GM12878 (cell line): ENCODE data around the gene BEST3. TPM values are rescaled to one million over a fixed set of nuclear protein-coding genes. Genes with fewer than 3 reads are reported as not detected.

Source experiments
- ATAC-seq: fragments of 200-7000 bp; cut with Tn5 transposase; 3 replicates; pipeline ENCODE4 v1.9.1; 2020; ENCODE audit warnings: mild to moderate bottlenecking, moderate library complexity
- BruUV-seq: library from RNA; stranded (reverse); fragments of 400-500 nt; replicated peaks from 2 replicates; lab custom pipeline; 2021; lab: Mats Ljungman, UMichigan
- CTCF ChIA-PET: fragments of 300-600 bp; sonication (Branson Sonifier 250); formaldehyde crosslinking; extraction: SDS; loops from one replicate; lab custom pipeline; 2021; ENCODE audit warnings: inconsistent platforms; lab: Yijun Ruan, JAX
- POLR2A ChIA-PET: fragments of 350-600 bp; formaldehyde crosslinking; extraction: SDS; loops from one replicate; lab custom pipeline; 2021; ENCODE audit warnings: inconsistent platforms; lab: Charles Lee
- RAD21 ChIA-PET: fragments of 300-600 bp; sonication (Branson Sonifier 250); formaldehyde crosslinking; loops from one replicate; lab custom pipeline; 2023; ENCODE audit warnings: antibody characterized with exemption; ENCODE audit not compliant: unreplicated experiment; lab: Charles Lee
- SMC1A ChIA-PET: fragments of 300-600 bp; sonication (Branson Sonifier 250); formaldehyde crosslinking; loops from one replicate; lab custom pipeline; 2023; ENCODE audit not compliant: unreplicated experiment, uncharacterized antibody; lab: Charles Lee
- DNase-seq: peaks from one replicate; pipeline ENCODE4 v3.0.0-alpha.2; 2011; ENCODE audit warnings: low read depth, low spot score
- FAIRE-seq: peaks from 3 replicates; lab custom pipeline; 2011; peaks lifted over from hg19 to GRCh38; lab: Jason Lieb, UNC
- H2AFZ ChIP-seq: 2 replicates; pipeline ENCODE4 v1.6.0; 2011; ENCODE audit warnings: low read depth, low read length, control low read depth; ENCODE audit not compliant: control insufficient read depth
- H3K27ac ChIP-seq: 2 replicates; pipeline ENCODE4 v1.5.1; 2011; ENCODE audit warnings: control low read depth; ENCODE audit not compliant: control insufficient read depth, insufficient read depth
- H3K27me3 ChIP-seq, 2 experiments: replicated peaks in 1 of 2; 2 replicates each; pipeline versions ENCODE4 v1.6.0 to v1.6.1; 2011; ENCODE audit warnings: low read length in 1 of 2; ENCODE audit not compliant: control insufficient read depth in 2 of 2, insufficient read depth in 2 of 2
- H3K36me3 ChIP-seq, 2 experiments: 2 replicates each; pipeline ENCODE4 v1.5.1; 2011; ENCODE audit warnings: low read length in 1 of 2; ENCODE audit not compliant: control insufficient read depth in 2 of 2, insufficient read depth in 2 of 2
- H3K4me1 ChIP-seq: 2 replicates; pipeline ENCODE4 v1.6.1; 2011; ENCODE audit warnings: mild to moderate bottlenecking, low read length, moderate library complexity, mixed read lengths; ENCODE audit not compliant: control insufficient read depth, insufficient read depth
- H3K4me2 ChIP-seq: 2 replicates; pipeline ENCODE4 v1.6.0; 2011; ENCODE audit warnings: control low read depth; ENCODE audit not compliant: control insufficient read depth, insufficient read depth
- H3K4me3 ChIP-seq: fragments of 200-600 bp; sonication (generic); 2 replicates; pipeline ENCODE4 v1.5.1; 2016
- H3K79me2 ChIP-seq: 2 replicates; pipeline ENCODE4 v1.6.0; 2011; ENCODE audit warnings: low read length; ENCODE audit not compliant: control insufficient read depth, insufficient read depth
- H3K9ac ChIP-seq: 2 replicates; pipeline ENCODE4 v1.8.0; 2011; ENCODE audit warnings: low read length, control low read depth, mixed read lengths; ENCODE audit not compliant: control insufficient read depth, insufficient read depth
- H3K9me3 ChIP-seq: replicated peaks from 3 replicates; pipeline ENCODE4 v1.5.1; 2011; ENCODE audit warnings: mild to moderate bottlenecking, low read length; ENCODE audit not compliant: control insufficient read depth, insufficient read depth
- H4K20me1 ChIP-seq: 2 replicates; pipeline ENCODE4 v1.6.0; 2011; ENCODE audit not compliant: control insufficient read depth, insufficient read depth
- CREB1 ChIP-seq: IDR thresholded peaks from 2 replicates; pipeline ENCODE4 v1.6.1; 2012; ENCODE audit warnings: low read depth, mild to moderate bottlenecking, inconsistent platforms
- CREM ChIP-seq: IDR thresholded peaks from 2 replicates; pipeline ENCODE4 v1.6.1; 2014; ENCODE audit warnings: antibody characterized with exemption, low read depth
- EP300 ChIP-seq, 2 experiments: fragments of 150-350 bp in 1 of 2; IDR thresholded peaks; 2 replicates each; pipeline ENCODE4 v1.6.1; 2011 to 2012; ENCODE audit warnings: low read depth in 2 of 2, low read length in 2 of 2, borderline replicate concordance in 1 of 2, improper control_type of control experiment in 1 of 2, inconsistent platforms in 1 of 2; ENCODE audit not compliant: control insufficient read depth in 1 of 2
- JUNB ChIP-seq: IDR thresholded peaks from 2 replicates; pipeline ENCODE4 v1.6.1; 2016; ENCODE audit warnings: antibody characterized with exemption, mild to moderate bottlenecking
- MYC ChIP-seq: IDR thresholded peaks from 2 replicates; pipeline ENCODE4 v1.6.1; 2011; ENCODE audit warnings: mild to moderate bottlenecking, low read length, moderate library complexity, inconsistent platforms; ENCODE audit not compliant: insufficient read depth, insufficient replicate concordance, insufficient read length, severe bottlenecking
- NFYA ChIP-seq: IDR thresholded peaks from 2 replicates; pipeline ENCODE4 v1.6.1; 2011; ENCODE audit warnings: low read depth, mild to moderate bottlenecking, low read length, improper control_type of control experiment, borderline replicate concordance
- POLR2A ChIP-seq: IDR thresholded peaks from 2 replicates; pipeline ENCODE4 v1.6.1; 2011; ENCODE audit warnings: low read depth, mild to moderate bottlenecking, low read length
- POLR2AphosphoS2 ChIP-seq: IDR thresholded peaks from 2 replicates; pipeline ENCODE4 v1.6.1; 2011; ENCODE audit warnings: low read depth, mild to moderate bottlenecking, low read length, improper control_type of control experiment, moderate library complexity
- TAF1 ChIP-seq: IDR thresholded peaks from 2 replicates; pipeline ENCODE4 v1.6.1; 2011; ENCODE audit warnings: mild to moderate bottlenecking, low read depth, low read length, borderline replicate concordance
- ZZZ3 ChIP-seq: IDR thresholded peaks from 2 replicates; pipeline ENCODE4 v1.6.1; 2011; ENCODE audit warnings: low read depth; ENCODE audit not compliant: control insufficient read depth, insufficient read length
- WGBS: methylation state at CpG from one replicate; pipeline ENCODE4 v1.1.6; 2016; ENCODE audit warnings: low lambda C conversion rate; ENCODE audit not compliant: insufficient replicate concordance, insufficient coverage; ENCODE audit errors: missing lambda C conversion rate; 5-methylcytosine and 5-hydroxymethylcytosine counted together
- in situ Hi-C: fragments of 300-500 bp; cut with MboI; formaldehyde crosslinking; loops from 9 replicates; pipeline ENCODE4 v1.14.3; 2018; ENCODE audit warnings: mixed read lengths
- intact Hi-C: fragments of 100-400 bp; cut with micrococcal nuclease; formaldehyde crosslinking; loops from one replicate; pipeline ENCODE4 v1.14.2; 2022; ENCODE audit not compliant: unreplicated experiment
- polyA plus RNA-seq, 11 experiments: library from polyadenylated mRNA; depleted of rRNA in 4 of 11; unstranded in 6 of 11; stranded (reverse) in 5 of 11; fragments of >200 nt; fragmentation: Nextera tagmentation in 4 of 11; fragmentation: Illumina TruSeq in 1 of 11; extraction: Ambion mirVana in 4 of 11; extraction: Trizol in 1 of 11; gene quantifications; 1 replicate in 1 of 11; 2 replicates in 10 of 11; pipeline versions ENCODE4 v1.2.1 to v1.2.3, GENCODE V29; 2011 to 2016; ENCODE audit warnings: inconsistent platforms in 2 of 11, missing spikeins in 2 of 11, low read depth in 1 of 11
- total RNA-seq, 4 experiments: library from RNA; depleted of rRNA in 3 of 4; stranded (reverse); fragments of >200 nt in 3 of 4; fragmentation: Illumina TruSeq in 1 of 4; extraction: Trizol in 1 of 4; gene quantifications; 2 replicates each; pipeline versions ENCODE4 v1.2.1 to v1.2.3, GENCODE V29; 2013 to 2021
- TF ChIP-seq, protein P1 (sequence below): fragments of 450-650 bp; IDR thresholded peaks from 2 replicates; pipeline ENCODE4 v1.6.1; 2017; ENCODE audit warnings: borderline replicate concordance
- TF ChIP-seq, protein P2 (sequence below): fragments of 450-650 bp; IDR thresholded peaks from 2 replicates; pipeline ENCODE4 v1.6.1; 2017; ENCODE audit warnings: mild to moderate bottlenecking, moderate library complexity
- TF ChIP-seq, protein P3 (sequence below): IDR thresholded peaks from 2 replicates; pipeline ENCODE4 v1.6.1; 2011; ENCODE audit warnings: borderline replicate concordance, low read depth, mild to moderate bottlenecking, moderate library complexity, low read length; ENCODE audit not compliant: insufficient read depth, poor library complexity, severe bottlenecking

The BEST3 gene
- total and polyA plus RNA-seq, 10 of the 15 experiments (the other 5 are each of a cell fraction or from before 2014, with no cell fraction given): not detected

DNA sequence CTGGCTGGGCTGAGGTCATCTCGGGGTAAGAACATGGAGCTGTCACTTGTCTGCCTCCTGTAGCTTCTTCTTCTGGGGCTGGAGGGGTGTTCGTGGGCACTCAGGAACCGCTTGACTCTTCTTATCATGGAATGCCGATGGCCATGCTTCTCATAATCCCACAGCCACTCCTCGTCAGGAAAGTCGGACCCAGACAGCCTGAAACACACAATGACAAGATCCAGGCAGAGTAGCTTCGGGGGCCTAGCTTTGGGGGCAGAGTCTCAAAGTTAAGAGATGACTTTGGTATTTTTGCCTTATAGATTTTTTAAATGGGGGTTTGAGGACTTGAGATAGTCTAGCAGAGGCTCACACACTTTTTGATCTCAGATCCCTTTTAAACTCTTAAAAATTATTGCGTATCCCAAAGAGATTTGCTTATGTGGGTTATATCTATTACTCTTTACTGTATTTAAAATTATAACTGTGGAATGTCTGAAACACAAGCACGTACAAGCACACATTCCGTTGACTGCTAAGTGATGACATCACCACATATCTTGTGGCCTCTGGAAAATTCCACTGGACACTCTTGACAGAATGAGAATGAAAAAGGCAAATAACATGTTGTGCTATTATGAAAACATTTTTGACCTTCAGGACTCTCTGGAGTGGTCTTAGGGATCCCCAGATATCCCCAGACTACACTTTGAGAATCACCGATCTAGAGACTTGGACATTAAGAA lies 43.3 kb downstream of the BEST3 start:
- H4K20me1 ChIP-seq: no peaks in the 10 kb centered on the region
- ATAC-seq (no peak), FAIRE-seq (no peak), DNase-seq (no peak)
- TF ChIP-seq MYC (no peak), TAF1 (no peak), JUNB (no peak), NFYA (no peak), POLR2A (no peak), CREB1 (no peak), CREM (no peak), POLR2AphosphoS2 (no peak), EP300 (IDR thresholded peaks at IDR 0.05; ENCODE audit: borderline replicate concordance in 1 of 2, control insufficient read depth in 1 of 2, low read depth in 2 of 2, low read length in 2 of 2) (no peak), ZZZ3 (no peak)
- TF ChIP-seq, protein P1, sequence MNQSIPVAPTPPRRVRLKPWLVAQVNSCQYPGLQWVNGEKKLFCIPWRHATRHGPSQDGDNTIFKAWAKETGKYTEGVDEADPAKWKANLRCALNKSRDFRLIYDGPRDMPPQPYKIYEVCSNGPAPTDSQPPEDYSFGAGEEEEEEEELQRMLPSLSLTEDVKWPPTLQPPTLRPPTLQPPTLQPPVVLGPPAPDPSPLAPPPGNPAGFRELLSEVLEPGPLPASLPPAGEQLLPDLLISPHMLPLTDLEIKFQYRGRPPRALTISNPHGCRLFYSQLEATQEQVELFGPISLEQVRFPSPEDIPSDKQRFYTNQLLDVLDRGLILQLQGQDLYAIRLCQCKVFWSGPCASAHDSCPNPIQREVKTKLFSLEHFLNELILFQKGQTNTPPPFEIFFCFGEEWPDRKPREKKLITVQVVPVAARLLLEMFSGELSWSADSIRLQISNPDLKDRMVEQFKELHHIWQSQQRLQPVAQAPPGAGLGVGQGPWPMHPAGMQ: no peak
- TF ChIP-seq, protein P2, sequence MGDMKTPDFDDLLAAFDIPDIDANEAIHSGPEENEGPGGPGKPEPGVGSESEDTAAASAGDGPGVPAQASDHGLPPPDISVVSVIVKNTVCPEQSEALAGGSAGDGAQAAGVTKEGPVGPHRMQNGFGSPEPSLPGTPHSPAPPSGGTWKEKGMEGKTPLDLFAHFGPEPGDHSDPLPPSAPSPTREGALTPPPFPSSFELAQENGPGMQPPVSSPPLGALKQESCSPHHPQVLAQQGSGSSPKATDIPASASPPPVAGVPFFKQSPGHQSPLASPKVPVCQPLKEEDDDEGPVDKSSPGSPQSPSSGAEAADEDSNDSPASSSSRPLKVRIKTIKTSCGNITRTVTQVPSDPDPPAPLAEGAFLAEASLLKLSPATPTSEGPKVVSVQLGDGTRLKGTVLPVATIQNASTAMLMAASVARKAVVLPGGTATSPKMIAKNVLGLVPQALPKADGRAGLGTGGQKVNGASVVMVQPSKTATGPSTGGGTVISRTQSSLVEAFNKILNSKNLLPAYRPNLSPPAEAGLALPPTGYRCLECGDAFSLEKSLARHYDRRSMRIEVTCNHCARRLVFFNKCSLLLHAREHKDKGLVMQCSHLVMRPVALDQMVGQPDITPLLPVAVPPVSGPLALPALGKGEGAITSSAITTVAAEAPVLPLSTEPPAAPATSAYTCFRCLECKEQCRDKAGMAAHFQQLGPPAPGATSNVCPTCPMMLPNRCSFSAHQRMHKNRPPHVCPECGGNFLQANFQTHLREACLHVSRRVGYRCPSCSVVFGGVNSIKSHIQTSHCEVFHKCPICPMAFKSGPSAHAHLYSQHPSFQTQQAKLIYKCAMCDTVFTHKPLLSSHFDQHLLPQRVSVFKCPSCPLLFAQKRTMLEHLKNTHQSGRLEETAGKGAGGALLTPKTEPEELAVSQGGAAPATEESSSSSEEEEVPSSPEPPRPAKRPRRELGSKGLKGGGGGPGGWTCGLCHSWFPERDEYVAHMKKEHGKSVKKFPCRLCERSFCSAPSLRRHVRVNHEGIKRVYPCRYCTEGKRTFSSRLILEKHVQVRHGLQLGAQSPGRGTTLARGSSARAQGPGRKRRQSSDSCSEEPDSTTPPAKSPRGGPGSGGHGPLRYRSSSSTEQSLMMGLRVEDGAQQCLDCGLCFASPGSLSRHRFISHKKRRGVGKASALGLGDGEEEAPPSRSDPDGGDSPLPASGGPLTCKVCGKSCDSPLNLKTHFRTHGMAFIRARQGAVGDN: no peak
- TF ChIP-seq, protein P3, sequence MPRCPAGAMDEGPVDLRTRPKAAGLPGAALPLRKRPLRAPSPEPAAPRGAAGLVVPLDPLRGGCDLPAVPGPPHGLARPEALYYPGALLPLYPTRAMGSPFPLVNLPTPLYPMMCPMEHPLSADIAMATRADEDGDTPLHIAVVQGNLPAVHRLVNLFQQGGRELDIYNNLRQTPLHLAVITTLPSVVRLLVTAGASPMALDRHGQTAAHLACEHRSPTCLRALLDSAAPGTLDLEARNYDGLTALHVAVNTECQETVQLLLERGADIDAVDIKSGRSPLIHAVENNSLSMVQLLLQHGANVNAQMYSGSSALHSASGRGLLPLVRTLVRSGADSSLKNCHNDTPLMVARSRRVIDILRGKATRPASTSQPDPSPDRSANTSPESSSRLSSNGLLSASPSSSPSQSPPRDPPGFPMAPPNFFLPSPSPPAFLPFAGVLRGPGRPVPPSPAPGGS: no peak
- ChIA-PET CTCF (interaction anchor here (1.1 kb wide), 1 partner anchor 16 kb away, joined by 3 read pairs; no protein-coding TSS in a partner anchor), POLR2A (no interaction called here), SMC1A (interaction anchor here (1.9 kb wide), 1 partner anchor 15 kb away, joined by 5 read pairs; no protein-coding TSS in a partner anchor), RAD21 (no interaction called here)
- no peak overlapping the region for H3K27ac ChIP-seq
- intact Hi-C loops: no loop called here
- no peak overlapping the region for H3K9ac ChIP-seq
- H3K9me3 ChIP-seq: no peaks in the 10 kb centered on the region
- no peaks in the 10 kb centered on the region for H3K4me1 ChIP-seq
- no peak overlapping the region for H3K4me2 ChIP-seq
- H3K79me2 ChIP-seq: no peaks in the 10 kb centered on the region
- BruUV-seq: no TSS peak
- H3K4me3 ChIP-seq: no peak overlapping the region
- in situ Hi-C loops: no loop called here
- 55% methylated on average over 11 of the region's 11 CpGs for WGBS
- H3K27me3 ChIP-seq: no peaks in the 10 kb centered on the region
- no peaks in the 10 kb centered on the region for H3K36me3 ChIP-seq
- H2AFZ ChIP-seq: no peak overlapping the region
